ENCODE results near the gene NOL12.
"Not testable (repeated sequence)": the region's sequence is repeated elsewhere in the genome, so short reads cannot be mapped to it uniquely, and the experiment has no call there.

The NOL12 gene

DNA sequence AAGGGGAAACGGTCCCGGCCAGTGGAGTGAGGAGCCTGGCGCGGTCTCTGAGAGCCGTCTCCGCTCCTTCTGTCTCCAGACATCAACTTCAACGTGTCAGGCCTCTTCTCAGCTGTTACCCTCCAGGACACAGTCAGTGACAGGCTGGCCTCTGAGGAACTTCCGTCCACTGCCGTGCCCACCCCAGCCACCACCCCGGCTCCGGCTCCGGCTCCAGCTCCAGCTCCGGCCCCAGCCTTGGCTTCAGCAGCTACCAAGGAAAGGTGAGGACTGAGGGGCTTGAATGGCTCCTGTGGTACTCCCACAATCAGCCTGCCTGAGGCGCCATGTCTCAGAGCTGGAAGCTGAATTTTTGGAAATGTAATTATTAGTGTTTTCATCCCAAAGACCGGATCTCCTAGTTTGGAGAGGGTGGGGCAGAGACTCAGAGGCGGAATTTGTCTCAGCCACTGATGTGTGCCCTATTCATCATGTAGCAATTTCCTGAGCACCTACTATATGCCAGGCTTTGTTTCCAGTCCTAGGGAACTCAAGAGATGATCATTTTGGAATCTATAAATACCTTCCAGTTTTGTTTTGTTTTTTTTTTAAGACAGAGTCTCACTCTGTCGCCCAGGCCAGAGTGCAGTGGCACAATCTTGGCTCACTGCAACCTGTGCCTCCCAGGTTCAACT, 35.5 kb upstream of the NOL12 start:
- H3K36me3 ChIP-seq (ENCODE audit: control insufficient read depth, insufficient read depth, low read length) = peaks cover 52% of the 10 kb centered on the region
- H3K9me3 ChIP-seq (ENCODE audit: control insufficient read depth, insufficient read depth, low read length) = no peaks in the 10 kb centered on the region
- H3K4me1 ChIP-seq (ENCODE audit: control insufficient read depth, insufficient read depth, low read length) = no peaks in the 10 kb centered on the region
- H3K9ac ChIP-seq (ENCODE audit: low read depth, low read length) = no peak overlapping the region
- no peak overlapping the region for H3K4me3 ChIP-seq (ENCODE audit: low read depth, low read length)
- H3K27me3 ChIP-seq (ENCODE audit: control insufficient read depth, insufficient read depth, low read length) = no peaks in the 10 kb centered on the region

DNA sequence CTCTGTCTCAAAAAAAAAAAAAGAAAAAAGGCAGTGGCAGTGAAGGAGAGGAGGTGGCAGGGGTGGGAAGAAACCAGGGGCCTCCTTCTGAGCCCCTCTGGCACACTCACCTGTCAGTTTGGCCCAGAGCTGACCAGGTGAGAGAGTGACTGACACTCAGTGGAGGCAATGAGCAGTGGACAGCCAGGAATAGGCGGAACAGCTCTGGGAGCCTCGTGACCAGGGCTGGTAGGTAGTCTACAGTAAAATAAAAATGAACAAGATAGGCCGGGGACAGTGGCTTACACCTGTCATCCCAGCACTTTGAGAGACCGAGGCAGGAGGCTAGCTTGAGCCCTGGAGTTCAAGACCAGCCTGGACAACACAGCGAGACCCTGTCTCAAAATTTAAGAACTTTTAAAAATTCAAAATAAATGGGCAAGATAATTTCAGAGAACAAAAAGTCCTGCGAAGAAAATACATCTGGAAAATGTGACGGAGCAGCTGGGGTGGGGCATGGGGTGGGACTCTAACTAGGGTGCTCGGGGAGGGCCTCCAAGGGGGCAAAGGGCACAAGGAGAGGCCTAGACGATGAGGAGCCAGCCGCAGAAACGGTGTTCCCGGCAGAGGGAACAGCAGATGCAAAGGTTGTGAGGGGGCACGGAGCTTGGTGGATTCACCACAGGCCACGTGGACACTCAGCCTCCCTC, 31.4 kb upstream of the NOL12 start:
- Histone ChIP-seq H3K36me3 (ENCODE audit: control insufficient read depth, insufficient read depth, low read length) (peaks cover 26% of the 10 kb centered on the region), H3K4me1 (ENCODE audit: control insufficient read depth, insufficient read depth, low read length) (no peaks in the 10 kb centered on the region), H3K27me3 (ENCODE audit: control insufficient read depth, insufficient read depth, low read length) (no peaks in the 10 kb centered on the region), H3K9ac (ENCODE audit: low read depth, low read length) (no peak overlapping the region), H3K9me3 (ENCODE audit: control insufficient read depth, insufficient read depth, low read length) (no peaks in the 10 kb centered on the region), H3K4me3 (ENCODE audit: low read depth, low read length) (no peak overlapping the region)

DNA sequence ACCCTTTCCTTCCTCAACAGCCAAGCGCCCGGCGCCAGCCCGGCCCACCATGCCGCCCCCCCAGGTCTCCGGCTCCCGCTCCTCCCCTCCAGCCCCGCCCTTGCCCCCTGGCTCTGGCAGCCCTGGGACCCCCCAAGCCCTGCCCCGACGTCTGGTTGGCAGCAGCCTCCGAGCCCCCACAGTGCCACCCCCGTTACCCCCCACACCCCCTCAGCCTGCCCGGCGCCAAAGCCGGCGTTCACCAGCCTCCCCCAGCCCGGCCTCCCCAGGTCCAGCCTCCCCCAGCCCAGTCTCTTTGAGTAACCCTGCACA, 30.9 kb upstream of the NOL12 start:
- H3K4me3 ChIP-seq (ENCODE audit: low read depth, low read length) = no peak overlapping the region
- H3K9ac ChIP-seq (ENCODE audit: low read depth, low read length) = no peak overlapping the region
- H3K9me3 ChIP-seq (ENCODE audit: control insufficient read depth, insufficient read depth, low read length) = no peaks in the 10 kb centered on the region
- peaks cover 21% of the 10 kb centered on the region for H3K36me3 ChIP-seq (ENCODE audit: control insufficient read depth, insufficient read depth, low read length)
- H3K4me1 ChIP-seq (ENCODE audit: control insufficient read depth, insufficient read depth, low read length) = no peaks in the 10 kb centered on the region
- H3K27me3 ChIP-seq (ENCODE audit: control insufficient read depth, insufficient read depth, low read length) = no peaks in the 10 kb centered on the region

DNA sequence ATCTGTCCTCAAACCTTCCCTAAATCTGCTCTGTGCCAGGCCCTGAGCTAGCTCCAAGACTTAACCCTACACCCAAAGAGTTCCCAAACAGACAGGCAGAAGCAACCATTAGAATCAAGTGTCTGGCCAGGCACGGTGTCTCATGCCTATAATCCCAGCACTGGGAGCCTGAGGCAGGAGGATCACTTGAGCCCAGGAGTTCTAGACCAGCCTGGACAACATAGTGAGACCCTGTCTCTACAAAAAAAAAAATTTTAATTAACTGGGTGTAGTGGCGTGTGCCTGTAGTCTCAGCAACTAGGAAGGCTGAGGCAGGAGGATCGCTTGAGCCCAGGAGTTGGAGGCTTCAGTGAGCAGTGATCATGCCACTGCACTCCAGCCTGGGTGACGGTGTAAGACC, 29.6 kb upstream of the NOL12 start:
- not testable (repeated sequence) for H3K27me3 ChIP-seq (ENCODE audit: control insufficient read depth, insufficient read depth, low read length); H3K4me3 ChIP-seq (ENCODE audit: low read depth, low read length); H3K9ac ChIP-seq (ENCODE audit: low read depth, low read length); H3K9me3 ChIP-seq (ENCODE audit: control insufficient read depth, insufficient read depth, low read length); H3K4me1 ChIP-seq (ENCODE audit: control insufficient read depth, insufficient read depth, low read length)
- peaks cover 18% of the 10 kb centered on the region for H3K36me3 ChIP-seq (ENCODE audit: control insufficient read depth, insufficient read depth, low read length)

DNA sequence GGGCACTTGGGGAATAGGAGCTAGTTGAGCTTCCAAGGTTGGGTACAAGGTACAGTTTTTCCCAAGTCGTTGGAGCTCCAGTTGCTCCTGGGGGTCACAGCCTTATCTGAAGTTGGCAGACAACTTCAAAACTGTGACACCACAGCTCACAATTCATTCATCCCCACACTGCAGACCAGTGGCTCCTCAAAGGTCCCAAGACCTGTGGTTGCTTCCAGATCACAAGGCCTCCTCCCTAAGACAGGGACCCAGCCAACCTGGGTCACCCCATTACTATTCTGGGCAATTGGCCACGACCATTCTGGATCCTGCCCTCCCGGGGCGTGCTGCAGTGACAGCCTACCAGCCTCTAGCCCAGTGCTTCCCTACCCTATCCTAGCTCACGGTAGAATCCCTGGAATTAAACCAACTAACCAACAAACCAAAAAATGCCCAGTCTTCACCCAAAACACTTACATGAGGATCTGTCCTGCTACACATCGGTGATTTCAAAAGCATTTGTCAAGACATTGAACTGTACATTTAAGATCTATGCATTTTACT, 28.5 kb upstream of the NOL12 start:
- Histone ChIP-seq H3K4me1 (ENCODE audit: control insufficient read depth, insufficient read depth, low read length) (peaks cover 2% of the 10 kb centered on the region), H3K4me3 (ENCODE audit: low read depth, low read length) (peak overlapping the region; percentile 66), H3K27me3 (ENCODE audit: control insufficient read depth, insufficient read depth, low read length) (no peaks in the 10 kb centered on the region), H3K9ac (ENCODE audit: low read depth, low read length) (no peak overlapping the region), H3K9me3 (ENCODE audit: control insufficient read depth, insufficient read depth, low read length) (no peaks in the 10 kb centered on the region), H3K36me3 (ENCODE audit: control insufficient read depth, insufficient read depth, low read length) (peaks cover 14% of the 10 kb centered on the region)

DNA sequence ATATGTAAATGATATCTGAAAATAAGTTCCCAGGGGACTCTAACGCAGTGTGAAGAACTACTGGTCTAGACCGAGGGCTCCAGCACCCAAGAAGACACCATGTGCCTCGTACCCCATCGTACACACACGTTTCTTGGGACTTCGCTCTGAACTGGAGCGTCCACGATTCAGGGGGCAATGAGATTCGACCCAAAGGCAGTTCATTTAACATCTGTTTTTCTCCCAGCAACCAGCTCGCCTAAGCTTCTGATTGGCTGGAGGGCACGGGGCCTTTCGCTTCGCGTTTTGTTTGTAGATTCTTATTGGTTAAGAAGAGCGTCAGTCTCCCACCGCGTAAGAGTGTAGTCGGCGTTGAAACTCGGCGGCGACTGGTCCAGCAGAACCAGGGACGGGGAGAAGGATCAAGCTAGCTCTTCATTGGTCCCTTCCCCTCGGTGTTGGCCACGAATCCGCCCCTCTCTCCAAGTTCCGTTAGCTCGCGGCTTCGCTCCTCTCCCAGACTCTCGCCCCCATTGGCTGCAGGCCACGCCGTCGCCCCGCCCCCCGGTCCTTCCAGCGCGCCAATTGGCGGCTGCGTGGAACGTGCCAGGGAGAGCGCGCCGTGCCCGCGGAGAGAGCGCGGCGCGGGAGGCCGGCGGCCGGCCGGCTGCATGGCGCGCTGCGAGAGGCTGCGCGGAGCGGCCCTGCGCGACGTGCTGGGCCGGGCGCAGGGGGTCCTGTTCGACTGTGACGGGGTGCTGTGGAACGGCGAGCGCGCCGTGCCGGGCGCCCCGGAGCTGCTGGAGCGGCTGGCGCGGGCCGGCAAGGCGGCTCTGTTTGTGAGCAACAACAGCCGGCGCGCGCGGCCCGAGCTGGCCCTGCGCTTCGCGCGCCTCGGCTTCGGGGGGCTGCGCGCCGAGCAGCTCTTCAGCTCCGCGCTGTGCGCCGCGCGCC, 27.7 kb upstream of the NOL12 start, which contains the start of gene PDXP:
PDXP (plus strand) TSS at position 591 of the 933 bp plus-strand sequence; CDS start at position 651, 60 bp downstream.
- H3K36me3 ChIP-seq (ENCODE audit: control insufficient read depth, insufficient read depth, low read length) = peaks cover 8% of the 10 kb centered on the region
- peak within 1 kb of the TSS; percentile 66 for H3K4me3 ChIP-seq (ENCODE audit: low read depth, low read length)
- no peaks in the 10 kb centered on the region for H3K9me3 ChIP-seq (ENCODE audit: control insufficient read depth, insufficient read depth, low read length)
- H3K9ac ChIP-seq (ENCODE audit: low read depth, low read length) = peak within 1 kb of the TSS; percentile 9
- no peaks in the 10 kb centered on the region for H3K27me3 ChIP-seq (ENCODE audit: control insufficient read depth, insufficient read depth, low read length)
- H3K4me1 ChIP-seq (ENCODE audit: control insufficient read depth, insufficient read depth, low read length) = peaks cover 2% of the 10 kb centered on the region

DNA sequence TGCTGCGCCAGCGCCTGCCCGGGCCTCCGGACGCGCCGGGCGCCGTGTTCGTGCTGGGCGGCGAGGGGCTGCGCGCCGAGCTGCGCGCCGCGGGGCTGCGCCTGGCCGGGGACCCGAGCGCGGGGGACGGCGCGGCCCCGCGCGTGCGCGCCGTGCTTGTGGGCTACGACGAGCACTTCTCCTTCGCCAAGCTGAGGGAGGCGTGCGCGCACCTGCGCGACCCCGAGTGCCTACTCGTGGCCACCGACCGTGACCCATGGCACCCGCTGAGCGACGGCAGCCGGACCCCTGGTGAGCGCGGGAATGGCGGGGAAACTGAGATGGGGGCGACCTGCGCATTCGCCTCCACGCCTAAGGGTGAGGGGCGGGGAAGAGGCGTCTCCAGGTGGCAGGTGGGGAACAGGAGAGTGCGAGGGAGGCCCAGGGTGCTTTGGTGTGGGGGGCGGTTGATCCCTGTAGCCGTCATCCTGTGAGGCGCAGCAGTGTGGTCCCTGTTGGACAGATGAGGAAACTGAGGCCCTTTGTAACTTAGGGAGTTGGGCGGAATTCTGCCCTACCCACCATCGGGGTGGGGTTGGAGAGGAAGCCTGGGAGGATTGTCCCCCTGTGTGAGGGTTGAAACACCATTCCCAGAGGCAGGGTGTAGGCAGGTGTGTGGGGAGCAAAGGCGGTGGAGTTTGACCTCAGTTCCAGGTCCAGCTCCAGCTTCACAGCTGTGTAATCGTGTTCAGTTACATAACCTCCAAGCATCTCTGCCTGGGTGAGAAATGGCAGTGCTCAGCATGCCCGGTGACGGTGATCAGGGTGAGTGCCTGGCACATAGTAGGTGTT, 26.9 kb upstream of the NOL12 start:
- H3K27me3 ChIP-seq (ENCODE audit: control insufficient read depth, insufficient read depth, low read length) = no peaks in the 10 kb centered on the region
- H3K9me3 ChIP-seq (ENCODE audit: control insufficient read depth, insufficient read depth, low read length) = no peaks in the 10 kb centered on the region
- H3K36me3 ChIP-seq (ENCODE audit: control insufficient read depth, insufficient read depth, low read length) = peaks cover 3% of the 10 kb centered on the region
- H3K9ac ChIP-seq (ENCODE audit: low read depth, low read length) = peak overlapping the region; percentile 9
- H3K4me3 ChIP-seq (ENCODE audit: low read depth, low read length) = peak overlapping the region; percentile 66
- H3K4me1 ChIP-seq (ENCODE audit: control insufficient read depth, insufficient read depth, low read length) = peaks cover 2% of the 10 kb centered on the region

DNA sequence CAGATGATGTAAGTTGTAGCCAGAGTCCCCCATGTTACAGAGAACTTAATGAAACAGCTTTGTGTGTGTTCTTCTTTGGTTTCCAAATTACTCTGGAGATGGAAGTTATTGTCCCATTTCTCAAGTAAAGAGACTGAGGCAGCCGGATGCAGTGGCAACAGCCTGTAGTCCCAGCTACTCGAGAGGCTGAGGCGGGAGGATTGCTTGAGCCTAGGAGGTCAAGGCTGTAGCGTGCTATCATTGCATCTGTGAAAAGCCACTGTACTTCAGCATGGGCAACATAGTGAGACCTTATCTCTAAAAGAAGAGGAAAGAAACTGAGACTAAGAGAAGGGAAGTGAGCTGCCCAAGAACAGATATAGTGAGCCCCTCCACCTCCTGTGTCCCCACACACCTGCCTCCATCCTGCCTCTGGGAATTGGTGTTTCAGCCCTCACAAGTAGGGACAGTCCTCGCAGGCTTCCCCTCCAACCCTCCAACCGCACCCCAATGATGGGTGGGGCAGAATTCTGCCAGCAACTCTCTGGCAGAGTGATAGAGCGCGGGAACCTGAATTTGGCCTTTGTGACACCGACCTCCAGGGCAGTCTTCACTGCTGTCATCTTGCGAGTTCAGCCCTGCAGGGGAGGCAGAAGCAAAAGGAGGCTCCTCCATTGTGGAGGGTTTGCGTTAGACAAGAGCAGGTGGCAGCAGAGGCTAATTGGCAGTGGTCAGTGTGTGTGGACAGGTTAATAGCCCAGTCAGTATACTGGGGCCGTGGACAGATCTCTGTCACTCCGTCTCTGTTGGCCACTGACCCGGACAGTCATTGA, 26.0 kb upstream of the NOL12 start:
- H3K4me3 ChIP-seq (ENCODE audit: low read depth, low read length) = peak overlapping the region; percentile 66
- H3K27me3 ChIP-seq (ENCODE audit: control insufficient read depth, insufficient read depth, low read length) = no peaks in the 10 kb centered on the region
- H3K4me1 ChIP-seq (ENCODE audit: control insufficient read depth, insufficient read depth, low read length) = peaks cover 2% of the 10 kb centered on the region
- no peak overlapping the region for H3K9ac ChIP-seq (ENCODE audit: low read depth, low read length)
- peaks cover 3% of the 10 kb centered on the region for H3K36me3 ChIP-seq (ENCODE audit: control insufficient read depth, insufficient read depth, low read length)
- no peaks in the 10 kb centered on the region for H3K9me3 ChIP-seq (ENCODE audit: control insufficient read depth, insufficient read depth, low read length)

DNA sequence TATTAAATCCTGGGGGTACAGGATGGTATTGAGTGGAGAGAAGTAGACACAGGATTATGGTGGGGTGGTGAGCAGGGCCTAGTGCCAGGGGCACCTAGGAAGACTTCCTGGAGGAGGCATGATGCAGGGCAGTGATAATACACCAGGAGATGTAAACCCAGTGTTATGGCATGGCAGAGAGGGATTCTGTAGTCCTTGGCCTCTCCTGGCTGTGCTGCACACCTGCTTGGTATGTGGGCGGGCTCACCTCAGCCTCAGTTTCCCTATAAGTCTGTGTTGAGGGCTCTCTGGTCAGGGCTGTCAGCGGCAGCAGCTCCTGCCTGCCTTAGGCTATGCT, 25.5 kb upstream of the NOL12 start:
- Histone ChIP-seq H3K9me3 (ENCODE audit: control insufficient read depth, insufficient read depth, low read length) (no peaks in the 10 kb centered on the region), H3K27me3 (ENCODE audit: control insufficient read depth, insufficient read depth, low read length) (no peaks in the 10 kb centered on the region), H3K9ac (ENCODE audit: low read depth, low read length) (no peak overlapping the region), H3K36me3 (ENCODE audit: control insufficient read depth, insufficient read depth, low read length) (peaks cover 8% of the 10 kb centered on the region), H3K4me1 (ENCODE audit: control insufficient read depth, insufficient read depth, low read length) (peaks cover 2% of the 10 kb centered on the region), H3K4me3 (ENCODE audit: low read depth, low read length) (peak overlapping the region; percentile 8)

DNA sequence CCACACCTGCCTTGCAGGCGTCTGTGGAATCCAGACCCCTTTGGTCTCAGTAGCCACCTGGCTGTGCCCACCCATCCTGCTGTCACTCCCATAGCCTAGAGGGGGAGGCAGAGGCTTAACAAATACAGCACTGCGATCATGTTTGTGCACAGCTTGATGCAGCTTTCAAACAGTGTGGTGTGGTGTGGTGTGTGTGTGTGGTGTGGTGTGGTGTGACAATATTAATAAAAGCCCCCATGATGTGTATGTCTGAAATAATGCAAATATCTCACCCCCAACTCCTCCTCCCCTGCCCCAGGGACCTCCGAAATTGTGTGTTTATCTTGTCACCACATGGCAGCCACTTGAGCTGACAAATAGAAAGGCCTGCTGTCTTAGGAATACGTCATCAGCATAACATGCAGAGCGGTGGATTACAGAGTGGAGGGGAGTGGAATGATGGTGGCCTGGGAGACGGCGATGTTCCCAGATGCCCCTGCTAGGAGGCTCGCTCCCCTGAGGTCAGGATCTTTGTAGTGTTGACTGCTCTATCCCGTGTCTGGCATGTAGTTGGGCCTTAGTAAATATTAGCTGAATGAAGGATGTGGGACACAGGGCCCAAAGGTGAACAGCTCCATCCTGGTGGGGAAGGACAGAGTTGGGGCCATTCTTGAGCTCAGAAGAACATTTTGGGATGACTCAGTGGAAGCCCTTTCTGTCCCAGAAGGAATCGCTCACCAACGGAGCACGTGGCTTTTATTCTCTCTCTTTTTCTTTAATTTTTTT, 24.8 kb upstream of the NOL12 start:
- Histone ChIP-seq H3K4me3 (ENCODE audit: low read depth, low read length) (peak overlapping the region; percentile 8), H3K4me1 (ENCODE audit: control insufficient read depth, insufficient read depth, low read length) (peaks cover 2% of the 10 kb centered on the region), H3K27me3 (ENCODE audit: control insufficient read depth, insufficient read depth, low read length) (no peaks in the 10 kb centered on the region), H3K9ac (ENCODE audit: low read depth, low read length) (no peak overlapping the region), H3K9me3 (ENCODE audit: control insufficient read depth, insufficient read depth, low read length) (no peaks in the 10 kb centered on the region), H3K36me3 (ENCODE audit: control insufficient read depth, insufficient read depth, low read length) (peaks cover 12% of the 10 kb centered on the region)
